CD4-positive, alpha-beta T cell treated with Interleukin-12 subunit alpha and Interleukin-12 subunit beta, for 1 hour (primary cell): ENCODE measurements around the gene RABL3.

Experiments used
- DNase-seq: peaks from one replicate; pipeline ENCODE4 v3.0.0-alpha.2; 2020

The RABL3 gene

GRCh38 chr3:120743556-120744195, 1.4 kb upstream of the RABL3 start:
- no peak for DNase-seq

DNA sequence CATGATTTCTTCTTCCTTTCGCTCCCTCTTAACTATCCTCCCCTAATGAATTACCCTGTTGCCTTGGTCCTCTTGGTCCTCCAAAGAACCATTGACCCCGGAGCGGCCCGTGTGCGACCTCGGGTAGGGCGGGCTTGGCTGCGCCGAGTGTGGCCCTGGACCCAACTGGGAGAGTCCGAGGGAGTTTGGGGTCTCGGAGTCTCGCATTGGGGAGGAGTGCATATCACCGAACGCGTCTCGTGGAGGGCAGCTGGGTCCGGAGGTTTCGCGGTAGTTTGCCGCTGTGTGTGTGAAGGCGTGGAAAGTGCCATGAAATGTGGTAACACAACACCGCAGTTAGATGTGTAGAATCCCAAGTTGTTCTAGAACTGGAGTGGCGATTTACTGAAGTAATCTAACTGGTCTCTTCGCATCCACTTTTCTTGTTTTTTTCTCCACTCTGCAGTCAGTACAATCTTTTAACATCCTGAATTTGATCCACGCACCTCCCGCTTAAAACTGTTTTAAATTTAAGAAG, 591 bp upstream of the RABL3 start:
- no peak for DNase-seq

DNA sequence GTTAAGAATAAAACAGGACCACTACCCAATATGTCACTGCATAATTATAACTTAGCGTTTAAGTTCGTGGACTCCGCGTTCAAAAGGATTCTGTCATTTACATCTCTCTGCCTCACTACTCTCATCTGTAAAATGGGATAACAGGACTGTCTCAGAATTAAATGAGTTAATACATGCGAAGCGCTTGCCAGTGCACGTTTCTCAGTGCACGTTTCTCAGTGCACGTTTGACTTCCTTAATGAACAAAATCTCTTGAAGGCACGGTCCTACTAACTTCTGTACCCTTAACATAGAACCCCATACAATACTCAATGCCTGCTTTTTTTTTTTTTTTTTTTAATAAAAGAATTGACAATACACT, 499 bp downstream of the RABL3 start:
- no peak for DNase-seq

DNA sequence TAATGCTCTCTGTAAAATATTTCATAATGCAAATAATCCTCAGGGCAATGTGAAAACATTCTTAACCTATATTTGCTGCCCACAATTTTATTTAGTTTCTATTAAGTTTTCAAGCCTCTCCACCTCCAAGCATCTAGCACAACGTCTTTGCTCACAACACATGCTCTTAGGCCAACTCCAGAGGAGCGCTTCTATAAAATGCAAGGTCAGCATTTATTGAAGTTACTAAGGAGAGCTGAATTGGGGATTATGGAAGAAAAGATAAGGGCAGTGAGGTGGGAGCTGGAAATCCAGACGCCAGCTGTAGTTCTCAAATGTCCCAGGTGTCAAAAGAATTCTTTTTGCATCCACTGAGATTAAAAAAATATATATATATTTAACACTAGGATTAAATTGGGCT, 996 bp downstream of the RABL3 start:
- DNase-seq: no peak

GRCh38 chr3:120738006-120738405, 4.3 kb downstream of the RABL3 start:
- peak; percentile 9 for DNase-seq

GRCh38 chr3:120730576-120731542, 11.5 kb downstream of the RABL3 start:
- DNase-seq: no peak

DNA sequence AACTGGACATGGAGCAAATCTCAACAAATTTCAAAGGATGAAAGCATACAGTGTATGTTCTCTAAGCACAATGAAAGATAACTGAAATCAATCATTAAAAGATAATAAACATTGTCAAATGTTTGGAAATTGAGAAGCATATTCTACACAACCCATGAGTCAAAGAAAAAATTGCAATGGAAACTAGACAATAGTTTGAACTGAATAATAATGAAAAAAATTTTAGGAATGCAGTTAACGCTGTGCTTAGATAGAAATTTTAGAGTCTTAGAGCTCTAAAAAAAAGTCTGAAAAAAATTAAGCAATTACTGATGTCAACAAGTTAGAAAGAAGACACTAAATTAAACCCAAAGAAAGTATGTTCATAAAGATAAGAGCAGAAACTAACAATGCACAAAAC, 15.5 kb downstream of the RABL3 start:
- DNase-seq: no peak

DNA sequence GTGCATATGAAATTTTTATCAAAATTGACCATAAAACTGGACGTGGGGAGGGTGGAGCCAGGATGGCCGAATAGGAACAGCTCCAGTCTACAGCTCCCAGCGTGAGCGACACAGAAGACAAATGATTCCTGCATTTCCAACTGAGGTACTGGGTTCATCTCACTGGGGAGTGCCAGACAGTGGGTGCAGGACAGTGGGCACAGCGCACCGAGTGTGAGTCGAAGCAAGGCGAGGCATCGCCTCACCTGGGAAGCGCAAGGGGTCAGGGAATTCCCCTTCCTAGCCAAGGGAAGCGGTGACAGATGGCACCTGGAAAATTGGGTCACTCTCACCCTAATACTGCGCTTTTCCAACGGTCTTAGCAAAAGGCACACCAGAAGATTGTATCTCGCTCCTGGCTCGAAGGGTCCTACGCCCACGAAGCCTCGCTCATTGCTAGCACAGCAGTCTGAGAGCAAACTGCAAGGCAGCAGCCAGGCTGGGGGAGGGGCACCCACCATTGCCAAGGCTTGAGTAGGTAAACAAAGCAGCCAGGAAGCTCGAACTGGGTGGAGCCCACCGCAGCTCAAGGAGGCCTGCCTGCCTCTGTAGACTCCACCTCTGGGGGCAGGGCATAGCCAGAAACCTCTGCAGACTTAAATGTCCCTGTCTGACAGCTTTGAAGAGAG, 23.0 kb downstream of the RABL3 start:
- peak; percentile 84 for DNase-seq

DNA sequence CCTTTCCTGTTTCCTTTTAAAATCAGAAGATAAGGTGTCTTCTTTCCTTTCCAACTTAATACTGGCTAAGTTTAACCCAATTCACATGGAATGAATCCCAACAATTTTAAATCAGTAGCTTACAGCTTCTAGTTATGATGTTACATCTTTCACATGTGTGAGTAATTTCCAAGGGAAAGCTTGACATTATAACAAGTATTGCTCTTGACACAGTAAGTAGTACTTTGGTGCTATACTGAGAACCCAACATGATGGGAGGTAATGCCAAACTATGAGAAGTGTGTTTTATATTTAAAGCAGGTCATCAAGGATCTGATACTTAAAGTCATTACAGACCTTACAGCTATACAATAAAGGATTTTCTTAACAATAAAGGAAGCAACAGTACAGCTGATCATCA, 29.1 kb downstream of the RABL3 start:
- no peak for DNase-seq

DNA sequence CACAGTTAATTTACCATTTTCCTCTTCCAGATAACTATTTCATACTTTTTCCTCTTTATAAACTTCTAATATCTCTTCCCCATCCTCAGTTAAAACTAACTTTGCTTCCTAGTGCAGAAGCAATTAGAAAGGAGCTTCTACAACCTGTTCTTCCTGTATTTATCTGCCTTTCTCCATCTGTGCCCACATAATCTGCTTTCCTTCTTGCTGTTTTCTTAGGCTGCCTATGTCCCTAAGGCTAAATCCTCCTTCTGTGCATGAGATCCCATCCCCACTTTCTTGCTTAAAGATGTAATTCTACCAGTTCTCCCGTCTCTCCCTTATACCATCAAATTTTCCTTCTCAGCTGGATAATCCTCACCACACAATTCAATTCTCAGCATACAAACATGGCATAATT, 31.9 kb downstream of the RABL3 start:
- DNase-seq: no peak

GRCh38 chr3:120708408-120708807, 33.9 kb downstream of the RABL3 start:
- DNase-seq: no peak

DNA sequence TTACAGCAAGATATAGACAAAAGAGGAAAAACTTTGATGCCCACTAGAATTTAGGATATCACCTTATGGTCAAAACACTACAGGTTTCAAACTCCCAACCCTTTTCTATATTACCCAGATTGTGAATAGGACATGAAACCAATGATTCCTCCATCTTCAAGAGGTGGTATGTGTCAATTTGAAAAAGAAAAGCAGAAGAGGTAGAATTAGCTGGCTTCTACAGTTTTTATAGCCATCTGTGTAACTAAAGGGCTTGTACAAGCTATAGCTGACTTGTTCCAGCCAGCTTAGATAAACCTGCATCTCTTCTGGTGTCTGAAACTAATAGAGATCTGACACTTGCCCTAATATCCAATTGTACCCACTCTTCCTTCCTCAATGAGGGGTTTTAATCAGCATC, 35.4 kb downstream of the RABL3 start:
- no peak for DNase-seq

GRCh38 chr3:120705884-120706582, 36.3 kb downstream of the RABL3 start:
- DNase-seq: no peak

- DNase-seq: no peak
These were observed 43.0 kb downstream of the RABL3 start for GRCh38 chr3:120699333-120699732.

DNA sequence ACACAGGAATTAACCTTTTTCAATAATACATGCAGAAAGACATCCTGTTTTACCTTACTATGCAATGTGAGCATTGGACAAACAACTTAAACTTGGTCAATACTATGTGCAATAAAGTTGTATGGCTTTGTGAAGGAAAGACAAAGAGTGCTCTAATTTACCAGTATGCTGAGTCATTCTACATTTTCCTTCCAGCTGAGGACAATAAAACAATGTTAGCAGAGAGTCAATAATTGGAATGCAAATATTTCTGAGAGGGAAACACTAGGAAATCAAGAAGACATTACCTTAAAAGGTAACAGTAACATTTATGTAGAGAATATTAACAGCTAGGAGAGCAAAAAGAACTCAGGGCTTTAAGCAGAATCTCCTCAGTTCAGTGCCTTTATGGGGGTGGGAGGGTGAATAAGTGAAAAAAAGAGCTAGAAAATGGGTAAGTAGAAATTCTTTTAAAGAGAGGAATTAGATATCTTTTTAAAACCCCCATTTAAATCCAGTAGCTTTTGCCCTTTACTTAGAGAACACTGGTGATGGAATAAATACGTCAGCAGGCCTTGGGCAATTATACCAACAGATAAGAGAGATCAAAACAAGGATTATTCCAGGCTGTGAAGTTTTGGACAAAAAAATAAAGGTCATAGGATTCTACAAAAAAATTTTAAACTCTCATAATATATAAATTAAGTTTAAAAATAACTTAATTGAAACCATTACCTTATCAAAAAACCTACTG, 48.7 kb downstream of the RABL3 start:
- no peak for DNase-seq

- DNase-seq: no peak
These were observed 52.9 kb downstream of the RABL3 start for GRCh38 chr3:120689395-120689794.

DNA sequence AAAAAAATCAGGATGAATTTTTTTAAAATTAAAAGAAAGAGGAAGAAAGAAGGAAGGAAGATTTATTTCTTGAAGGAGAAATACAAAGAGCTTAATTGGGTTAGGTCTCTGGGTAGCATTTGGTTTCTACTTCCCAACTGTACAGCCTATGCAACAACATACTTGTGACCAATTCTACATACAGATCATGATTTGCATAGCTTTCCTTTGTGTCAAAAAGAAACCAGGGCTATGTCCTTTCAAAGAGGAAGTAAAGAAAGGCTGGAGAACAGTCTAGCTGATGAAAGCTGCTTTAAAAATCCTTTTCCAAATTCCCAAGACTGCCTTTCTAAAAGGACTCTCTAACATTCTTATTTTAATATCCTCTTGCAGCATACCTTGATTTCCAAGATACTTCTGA, 54.2 kb downstream of the RABL3 start:
- DNase-seq: no peak

DNA sequence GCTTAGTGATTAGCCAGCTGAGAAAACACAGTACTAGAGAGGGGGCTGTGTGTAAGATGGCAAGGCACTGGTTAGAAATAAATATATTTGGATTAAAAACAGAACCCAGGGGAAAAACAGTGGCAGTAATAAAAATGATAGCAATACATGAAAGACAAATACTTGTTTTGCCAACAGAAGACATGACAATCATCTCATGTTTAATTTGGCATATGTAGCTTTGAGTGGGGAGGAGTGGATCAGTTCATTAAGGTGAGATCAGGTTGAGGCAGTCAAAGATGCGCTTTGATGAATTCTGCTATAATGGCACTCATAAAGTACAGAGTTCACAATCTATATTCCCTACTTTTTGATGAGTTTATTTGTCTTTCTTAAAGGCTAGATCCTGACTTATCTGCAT, 56.9 kb downstream of the RABL3 start:
- DNase-seq: no peak

- no peak for DNase-seq
These were observed 57.4 kb downstream of the RABL3 start for GRCh38 chr3:120684896-120685295.

GRCh38 chr3:120683671-120684301, 58.5 kb downstream of the RABL3 start:
- DNase-seq: no peak

GRCh38 chr3:120683213-120683612, 59.1 kb downstream of the RABL3 start:
- no peak for DNase-seq
